Testis (tissue), 5 donors: ENCODE results near the gene FBXO17. TPM values are rescaled to one million over a fixed set of nuclear protein-coding genes. Genes with fewer than 3 reads are reported as not detected.
A peak's percentile ranks its signal among the peaks of the same experiment; 100 is the strongest.

ENCODE experiments used
- DNase-seq: peaks from one replicate; pipeline ENCODE4 v3.0.0-alpha.2; 2019
- H3K27ac ChIP-seq, 2 donors: fragments of 200-600 bp; sonication (generic); one replicate each; pipeline ENCODE4 v1.5.1; 2019
- H3K27me3 ChIP-seq: fragments of 200-600 bp; sonication (generic); one replicate; pipeline ENCODE4 v1.5.1; 2019
- H3K36me3 ChIP-seq: fragments of 200-600 bp; sonication (generic); one replicate; pipeline ENCODE4 v1.5.1; 2017; ENCODE audit warnings: low read depth; ENCODE audit errors: missing control alignments
- H3K4me1 ChIP-seq: fragments of 200-600 bp; sonication (generic); one replicate; pipeline ENCODE4 v1.5.1; 2019
- H3K4me3 ChIP-seq, 2 donors: fragments of 200-600 bp; sonication (generic); one replicate each; pipeline ENCODE4 v1.5.1; 2017 to 2019
- H3K9me3 ChIP-seq: fragments of 200-600 bp; sonication (generic); one replicate; pipeline ENCODE4 v1.5.1; 2017
- POLR2A ChIP-seq: fragments of 450-650 bp; IDR thresholded peaks from one replicate; pipeline ENCODE4 v1.6.1; 2017; ENCODE audit warnings: antibody characterized with exemption, mild to moderate bottlenecking, moderate library complexity
- WGBS, 2 donors: methylation state at CpG; one replicate each; pipeline ENCODE4 v1.1.5; 2018; 5-methylcytosine and 5-hydroxymethylcytosine counted together
- intact Hi-C: fragments of 100-400 bp; cut with DNase I; formaldehyde crosslinking; loops from one replicate; pipeline ENCODE4 v1.15.1; 2023; ENCODE audit warnings: low total_unique reads
- long read RNA-seq, 2 donors: transcript quantifications; one replicate each; lab custom pipeline, GENCODE V29; 2026
- polyA plus RNA-seq: library from polyadenylated mRNA; stranded (reverse); fragments of 350-450 nt; fragmentation: Illumina TruSeq; extraction: RNeasy Lipid Tissue Mini Kit (QIAGEN cat#74804); gene quantifications from one replicate; pipeline ENCODE4 v1.2.3, GENCODE V29; 2014; ENCODE audit warnings: low read depth, low replicate concordance; ENCODE audit not compliant: insufficient read depth
- total RNA-seq, 2 donors: library from RNA; depleted of rRNA; stranded (reverse); fragments of >200 nt; gene quantifications; one replicate each; pipeline ENCODE4 v1.2.3, GENCODE V29; 2016
- TF ChIP-seq, protein P1 (sequence below), 3 experiments: fragments of 450-650 bp in 2 of 3; fragments of 200-600 bp in 1 of 3; sonication (generic) in 1 of 3; IDR thresholded peaks; one replicate each; pipeline ENCODE4 v1.5.1; 2016 to 2019; ENCODE audit warnings: antibody characterized with exemption in 3 of 3, mild to moderate bottlenecking in 2 of 3, moderate library complexity in 1 of 3

FBXO17 gene, protein sequence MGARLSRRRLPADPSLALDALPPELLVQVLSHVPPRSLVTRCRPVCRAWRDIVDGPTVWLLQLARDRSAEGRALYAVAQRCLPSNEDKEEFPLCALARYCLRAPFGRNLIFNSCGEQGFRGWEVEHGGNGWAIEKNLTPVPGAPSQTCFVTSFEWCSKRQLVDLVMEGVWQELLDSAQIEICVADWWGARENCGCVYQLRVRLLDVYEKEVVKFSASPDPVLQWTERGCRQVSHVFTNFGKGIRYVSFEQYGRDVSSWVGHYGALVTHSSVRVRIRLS
- total RNA-seq: 10 to 100 TPM; 11.8 to 14.2 TPM
- polyA plus RNA-seq: 10.3 TPM
- long read RNA-seq, donor 1, transcript FBXO17-201 (6 exons, 2,386 nt): major isoform, 12 of 22 reads
- long read RNA-seq, donor 1, partial matches to known transcripts: 7 of 22 reads
- long read RNA-seq, donor 1, other reads (novel, unspliced or antisense): 0 of 22 reads
- long read RNA-seq, donor 2, transcript FBXO17-201 (6 exons, 2,386 nt): major isoform, 5 of 6 reads
- long read RNA-seq, donor 2, partial matches to known transcripts: 0 of 6 reads
- long read RNA-seq, donor 2, other reads (novel, unspliced or antisense): 0 of 6 reads

DNA sequence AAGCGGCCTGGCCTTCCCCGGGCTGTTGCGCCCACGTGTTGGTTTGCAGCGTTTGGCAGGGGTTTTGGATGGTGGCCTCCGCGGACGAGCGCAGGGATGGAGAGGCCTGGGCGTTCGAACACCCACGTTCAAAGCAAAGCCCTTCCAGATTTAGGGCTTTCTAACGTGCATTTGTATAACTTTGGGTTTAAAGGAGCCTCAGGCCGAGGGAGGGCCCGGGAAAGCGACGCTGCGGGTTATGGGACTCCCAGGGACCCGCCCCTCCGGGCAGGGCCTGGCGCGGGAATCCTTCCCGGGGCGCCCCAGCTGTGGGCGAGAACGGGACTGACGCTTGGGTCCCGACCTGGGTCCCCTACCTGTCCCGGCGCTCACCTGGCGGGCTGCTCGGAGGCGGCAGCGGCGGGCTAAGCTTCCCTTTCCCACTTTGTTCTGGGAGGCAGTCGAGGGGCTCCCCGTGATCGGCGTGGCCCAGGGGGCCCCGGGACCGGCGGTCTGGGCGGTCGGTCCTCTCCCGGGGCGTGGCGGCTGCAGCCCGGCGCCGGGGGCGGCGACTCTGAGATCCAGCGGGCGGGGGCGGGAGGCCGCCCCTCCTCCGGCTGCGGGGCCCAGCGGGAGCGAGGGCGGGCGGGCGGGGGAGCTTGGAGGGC lies at the start of gene FBXO17:
Gene FBXO17, minus strand, starts transcription at position 529 of the 647 bp plus-strand sequence. CDS start 25,423 bp downstream, outside the sequence.
- intact Hi-C loops: no loop called here
- WGBS, 2 donors: 2 to 3% methylated on average over 18 to 29 of the region's 63 CpGs
- Histone ChIP-seq H3K9me3 (no peaks in the 10 kb centered on the region), H3K36me3 (no peaks in the 10 kb centered on the region), H3K27me3 (no peaks in the 10 kb centered on the region), H3K4me3 (peak within 1 kb of the TSS; percentile 60 to 76), H3K27ac (peak within 1 kb of the TSS; percentile 64 to 90), H3K4me1 (peaks cover 4% of the 10 kb centered on the region)
- no peak for TF ChIP-seq POLR2A
- TF ChIP-seq, protein P1, sequence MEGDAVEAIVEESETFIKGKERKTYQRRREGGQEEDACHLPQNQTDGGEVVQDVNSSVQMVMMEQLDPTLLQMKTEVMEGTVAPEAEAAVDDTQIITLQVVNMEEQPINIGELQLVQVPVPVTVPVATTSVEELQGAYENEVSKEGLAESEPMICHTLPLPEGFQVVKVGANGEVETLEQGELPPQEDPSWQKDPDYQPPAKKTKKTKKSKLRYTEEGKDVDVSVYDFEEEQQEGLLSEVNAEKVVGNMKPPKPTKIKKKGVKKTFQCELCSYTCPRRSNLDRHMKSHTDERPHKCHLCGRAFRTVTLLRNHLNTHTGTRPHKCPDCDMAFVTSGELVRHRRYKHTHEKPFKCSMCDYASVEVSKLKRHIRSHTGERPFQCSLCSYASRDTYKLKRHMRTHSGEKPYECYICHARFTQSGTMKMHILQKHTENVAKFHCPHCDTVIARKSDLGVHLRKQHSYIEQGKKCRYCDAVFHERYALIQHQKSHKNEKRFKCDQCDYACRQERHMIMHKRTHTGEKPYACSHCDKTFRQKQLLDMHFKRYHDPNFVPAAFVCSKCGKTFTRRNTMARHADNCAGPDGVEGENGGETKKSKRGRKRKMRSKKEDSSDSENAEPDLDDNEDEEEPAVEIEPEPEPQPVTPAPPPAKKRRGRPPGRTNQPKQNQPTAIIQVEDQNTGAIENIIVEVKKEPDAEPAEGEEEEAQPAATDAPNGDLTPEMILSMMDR (IDR thresholded peaks at IDR 0.05): no peak
- peak; percentile 49 for DNase-seq

DNA sequence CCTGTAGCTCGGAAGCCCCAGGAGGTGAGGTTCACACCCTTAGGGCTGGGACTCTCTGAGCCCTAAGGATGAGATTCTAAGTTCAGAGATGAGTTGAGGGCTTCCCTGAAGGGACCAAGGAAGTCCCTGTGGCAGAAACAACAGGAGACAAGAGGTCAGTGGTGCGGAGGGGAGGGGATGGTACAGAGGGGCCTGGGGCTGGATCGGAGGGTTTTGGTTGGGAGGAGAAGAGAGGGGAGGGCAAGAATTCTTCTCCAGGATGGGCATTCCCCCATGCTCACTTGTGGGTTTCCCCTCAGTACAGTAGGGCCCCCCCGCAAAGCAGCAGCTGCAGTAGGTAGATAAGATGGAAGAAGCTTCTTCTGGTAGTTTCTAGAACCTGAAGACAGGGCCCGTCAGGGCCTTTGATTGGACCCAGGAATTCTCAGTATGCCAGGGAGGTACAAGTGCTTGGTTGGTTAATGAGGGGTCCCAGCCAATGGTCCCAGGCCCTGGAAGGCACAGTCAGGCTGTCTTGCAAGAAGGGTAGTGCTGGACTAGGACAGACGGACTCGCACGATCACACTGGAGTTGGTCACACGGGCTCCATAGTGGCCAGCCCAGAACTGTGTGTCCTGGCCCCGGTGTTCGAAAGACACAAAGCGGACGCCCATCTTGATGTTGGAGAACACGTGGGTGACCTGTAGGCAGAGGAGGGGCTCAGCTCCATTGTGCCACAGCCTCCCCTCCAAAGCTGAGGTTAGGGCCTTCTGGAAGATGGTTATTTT lies 49.5 kb upstream of the FBXO17 start:
- no peaks in the 10 kb centered on the region for H3K4me1 ChIP-seq
- H3K4me3 ChIP-seq: no peak overlapping the region
- DNase-seq: no peak
- no peaks in the 10 kb centered on the region for H3K36me3 ChIP-seq
- TF ChIP-seq, protein P1 (IDR thresholded peaks at IDR 0.05): no peak
- TF ChIP-seq POLR2A: no peak
- intact Hi-C loops: no loop called here
- H3K27me3 ChIP-seq: no peaks in the 10 kb centered on the region
- WGBS, 2 donors: 85 to 93% methylated on average over 4 to 14 of the region's 14 CpGs
- H3K9me3 ChIP-seq: no peaks in the 10 kb centered on the region
- no peak overlapping the region for H3K27ac ChIP-seq

DNA sequence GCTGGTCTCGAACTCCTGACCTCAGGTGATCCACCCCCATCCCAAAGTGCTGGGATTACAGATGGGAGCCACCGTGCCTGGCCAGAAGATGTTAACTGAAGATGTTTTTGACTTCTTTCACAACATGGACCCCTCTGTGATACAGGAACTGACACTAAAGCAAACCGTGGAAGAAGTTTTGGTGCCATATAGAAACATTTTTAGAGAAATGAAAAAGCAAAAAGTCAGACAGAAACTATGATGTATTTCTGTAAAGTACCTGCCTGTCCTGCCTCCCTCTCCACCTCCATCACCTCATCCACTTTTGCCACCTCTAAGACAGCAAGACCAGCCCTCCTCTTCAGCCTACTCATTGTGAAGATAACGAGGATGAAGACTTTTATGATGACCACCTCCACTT lies 45.5 kb upstream of the FBXO17 start:
- Histone ChIP-seq H3K4me3 (no peak overlapping the region), H3K27ac (no peak overlapping the region), H3K4me1 (no peaks in the 10 kb centered on the region), H3K36me3 (no peaks in the 10 kb centered on the region), H3K9me3 (no peaks in the 10 kb centered on the region), H3K27me3 (no peaks in the 10 kb centered on the region)
- WGBS, 2 donors: 90 to 91% methylated on average over 4 of the region's 4 CpGs
- intact Hi-C loops: no loop called here
- DNase-seq: no peak
- TF ChIP-seq, protein P1 (IDR thresholded peaks at IDR 0.05): no peak
- TF ChIP-seq POLR2A: no peak

DNA sequence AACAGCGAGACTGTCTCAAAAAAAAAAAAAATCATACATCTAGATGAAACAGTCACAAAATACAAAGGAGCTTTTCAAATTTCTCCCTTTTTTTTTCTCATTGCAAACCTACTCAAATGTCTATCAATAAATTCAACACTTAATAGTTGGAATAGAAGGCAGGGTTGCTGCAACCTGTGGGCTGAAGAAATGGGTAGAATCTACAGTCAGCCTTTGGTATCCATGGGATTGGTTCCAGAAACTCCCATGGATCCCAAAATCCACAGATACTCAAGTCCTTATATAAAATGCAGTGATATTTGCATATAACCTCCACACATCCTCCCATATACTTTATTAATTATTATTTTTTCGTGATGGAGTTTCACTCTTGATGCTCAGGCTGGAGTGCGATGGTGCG lies 42.1 kb upstream of the FBXO17 start:
- H3K27ac ChIP-seq: no peak overlapping the region
- intact Hi-C loops: no loop called here
- DNase-seq: no peak
- H3K27me3 ChIP-seq: no peaks in the 10 kb centered on the region
- H3K4me1 ChIP-seq: no peaks in the 10 kb centered on the region
- H3K4me3 ChIP-seq: no peak overlapping the region
- H3K9me3 ChIP-seq: no peaks in the 10 kb centered on the region
- H3K36me3 ChIP-seq: no peaks in the 10 kb centered on the region
- TF ChIP-seq, protein P1 (IDR thresholded peaks at IDR 0.05): no peak
- no peak for TF ChIP-seq POLR2A
- WGBS, 2 donors: 90 to 97% methylated on average over 4 of the region's 4 CpGs
